Tibial nerve (tissue), 4 donors: Measurements from ENCODE around the gene DHX36. TPM values are rescaled to one million over a fixed set of nuclear protein-coding genes. Genes with fewer than 3 reads are reported as not detected.
A peak's percentile ranks its signal among the peaks of the same experiment; 100 is the strongest.

Source experiments
- DNase-seq, 2 donors: peaks; one replicate each; pipeline ENCODE4 v3.0.0-alpha.2; 2019; ENCODE audit warnings: low spot score in 2 of 2
- H3K27ac ChIP-seq, 4 donors: fragments of 200-600 bp; sonication (generic) in 3 of 4; one replicate each; pipeline ENCODE4 v1.5.1; 2017 to 2019; ENCODE audit warnings: mild to moderate bottlenecking in 1 of 4
- H3K27me3 ChIP-seq, 2 donors: fragments of 200-600 bp; sonication (generic) in 1 of 2; one replicate each; pipeline versions ENCODE4 v1.5.1 to v1.6.0; 2017 to 2019
- H3K36me3 ChIP-seq, 3 donors: fragments of 200-600 bp; sonication (generic); one replicate each; pipeline ENCODE4 v1.5.1; 2018 to 2019
- H3K4me1 ChIP-seq, 4 donors: fragments of 200-600 bp; sonication (generic) in 3 of 4; one replicate each; pipeline ENCODE4 v1.5.1; 2017 to 2019
- H3K4me3 ChIP-seq, 4 donors: fragments of 200-600 bp; sonication (generic) in 3 of 4; one replicate each; pipeline ENCODE4 v1.5.1; 2017 to 2019; ENCODE audit warnings: mild to moderate bottlenecking in 1 of 4, moderate library complexity in 1 of 4
- H3K9me3 ChIP-seq, 4 donors: fragments of 200-600 bp; sonication (generic) in 3 of 4; one replicate each; pipeline ENCODE4 v1.5.1; 2017 to 2019
- CTCF ChIP-seq, 5 experiments: fragments of 200-600 bp in 3 of 5; fragments of 450-650 bp in 2 of 5; sonication (generic) in 3 of 5; IDR thresholded peaks; one replicate each; pipeline ENCODE4 v1.5.1; 2016 to 2019; ENCODE audit warnings: antibody characterized with exemption in 5 of 5, mild to moderate bottlenecking in 3 of 5, moderate library complexity in 2 of 5
- EP300 ChIP-seq, 2 donors: sonication (generic); formaldehyde crosslinking; IDR thresholded peaks; one replicate each; pipeline ENCODE4 v1.6.1; 2017; ENCODE audit warnings: antibody characterized with exemption in 2 of 2, mild to moderate bottlenecking in 1 of 2
- POLR2A ChIP-seq, 2 donors: fragments of 450-650 bp; IDR thresholded peaks; one replicate each; pipeline ENCODE4 v1.6.1; 2017; ENCODE audit warnings: antibody characterized with exemption in 2 of 2, mild to moderate bottlenecking in 2 of 2, moderate library complexity in 2 of 2
- WGBS, 2 donors: methylation state at CpG; one replicate each; pipeline ENCODE4 v1.1.5; 2018; 5-methylcytosine and 5-hydroxymethylcytosine counted together
- total RNA-seq, 4 donors: library from RNA; depleted of rRNA; stranded (reverse); fragments of >200 nt; gene quantifications; one replicate each; pipeline ENCODE4 v1.1.0, GENCODE V29; 2016

DHX36 gene
- total RNA-seq, 4 donors from 2014 or later: 60.6 to 73.5 (median 64.5) TPM

DNA sequence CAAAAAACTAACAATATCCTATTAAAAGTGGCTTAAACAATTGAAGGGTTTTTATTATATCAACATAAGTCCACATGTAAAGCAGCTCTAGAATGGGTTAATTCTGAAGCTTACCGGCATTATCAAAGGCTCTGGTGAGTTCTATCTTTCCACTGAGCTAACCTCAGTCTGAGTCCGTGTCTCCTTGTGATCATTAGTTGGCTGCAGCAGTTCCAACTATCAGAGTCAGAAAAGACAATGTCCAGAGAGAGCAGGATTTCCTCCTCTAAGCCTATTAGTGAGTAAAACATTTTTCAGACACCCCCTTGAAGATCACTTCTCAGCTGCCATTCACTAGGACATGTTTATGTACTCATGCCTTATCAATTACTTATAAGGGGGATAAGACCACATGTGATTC lies 49.9 kb downstream of the DHX36 start:
- no peak for DNase-seq
- H3K4me3 ChIP-seq: no peak overlapping the region
- H3K27me3 ChIP-seq: no peaks in the 10 kb centered on the region
- no peaks in the 10 kb centered on the region for H3K9me3 ChIP-seq
- H3K36me3 ChIP-seq: peaks cover 0 to 87% (median 7%) of the 10 kb centered on the region in 3 donors
- TF ChIP-seq CTCF (IDR thresholded peaks at IDR 0.05) (no peak), POLR2A (IDR thresholded peaks at IDR 0.05) (no peak), EP300 (IDR thresholded peaks at IDR 0.05) (no peak)
- H3K4me1 ChIP-seq: peaks cover 0 to 6% (median 0%) of the 10 kb centered on the region in 4 donors
- H3K27ac ChIP-seq: no peak overlapping the region
- 26 to 27% methylated on average over 2 of the region's 2 CpGs for WGBS, 2 donors

- Histone ChIP-seq H3K4me1 (no peaks in the 10 kb centered on the region), H3K36me3 (peaks cover 0 to 84% (median 7%) of the 10 kb centered on the region in 3 donors), H3K9me3 (peaks cover 0 to 1% (median 0%) of the 10 kb centered on the region in 4 donors), H3K4me3 (no peak overlapping the region), H3K27me3 (no peaks in the 10 kb centered on the region), H3K27ac (no peak overlapping the region)
- no peak for DNase-seq
- TF ChIP-seq EP300 (IDR thresholded peaks at IDR 0.05) (no peak), CTCF (IDR thresholded peaks at IDR 0.05) (no peak), POLR2A (IDR thresholded peaks at IDR 0.05) (no peak)
- 65 to 71% methylated on average over 2 of the region's 2 CpGs for WGBS, 2 donors
Measured at GRCh38 chr3:154273381-154273780, 50.9 kb downstream of the DHX36 start.

GRCh38 chr3:154254527-154254926 lies 69.8 kb downstream of the DHX36 start:
- Histone ChIP-seq H3K4me1 (peaks cover 0 to 9% (median 0%) of the 10 kb centered on the region in 4 donors), H3K36me3 (peaks cover 0 to 81% (median 6%) of the 10 kb centered on the region in 3 donors), H3K9me3 (peaks cover 0 to 6% (median 0%) of the 10 kb centered on the region in 4 donors), H3K27ac (no peak overlapping the region), H3K27me3 (no peaks in the 10 kb centered on the region), H3K4me3 (no peak overlapping the region)
- TF ChIP-seq POLR2A (IDR thresholded peaks at IDR 0.05) (no peak), EP300 (IDR thresholded peaks at IDR 0.05) (no peak), CTCF (IDR thresholded peaks at IDR 0.05) (no peak)
- 66% methylated on average over 8 of the region's 8 CpGs for WGBS, 2 donors
- DNase-seq: no peak

DNA sequence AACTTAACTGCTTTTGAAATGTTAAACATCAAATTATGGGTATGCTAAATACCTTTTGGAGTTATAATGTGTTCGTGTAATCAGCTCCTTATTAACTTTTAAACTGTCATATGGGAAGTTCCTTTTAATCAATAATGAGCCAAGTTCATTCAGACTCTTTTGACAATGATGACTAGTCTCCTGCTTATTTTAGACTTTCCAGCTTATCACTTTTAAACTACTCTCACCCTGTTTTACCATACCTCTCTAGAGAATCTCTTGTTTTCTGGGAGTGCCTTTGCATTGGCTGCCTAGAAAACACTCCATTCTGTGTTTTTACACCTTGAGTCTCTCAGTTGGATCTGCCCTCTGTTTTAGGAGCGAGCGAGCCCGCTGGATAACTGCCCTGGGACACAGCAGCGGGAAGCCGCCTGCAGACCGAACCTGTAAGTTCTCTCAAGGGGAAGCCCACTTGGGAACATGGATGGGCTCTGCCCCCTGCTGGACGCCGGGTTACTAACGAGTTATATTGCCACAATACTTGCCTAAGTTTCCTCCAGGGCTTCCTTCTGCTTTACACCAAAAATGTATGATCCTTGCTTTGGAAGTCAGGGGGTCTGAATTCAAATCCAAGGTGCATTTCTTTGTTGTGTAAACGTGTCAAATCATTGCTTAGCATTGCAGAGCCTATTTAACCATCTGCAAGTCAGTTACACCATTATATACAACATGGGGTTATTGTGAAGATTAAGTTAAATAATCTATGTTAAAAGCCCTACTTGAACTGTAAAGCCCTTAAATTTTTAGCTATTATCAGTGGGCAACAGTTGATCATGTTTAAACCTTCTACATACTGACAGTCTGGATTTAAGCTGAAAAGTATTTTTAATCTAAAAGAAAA lies 71.3 kb downstream of the DHX36 start:
- peak; percentile 90 to 94 for DNase-seq
- TF ChIP-seq EP300 (IDR thresholded peaks at IDR 0.05) (peak in 1 of 2 donors; percentile 54), POLR2A (IDR thresholded peaks at IDR 0.05) (no peak), CTCF (IDR thresholded peaks at IDR 0.05) (peak; percentile 84 to 93 (median 90))
- peaks cover 0 to 71% (median 6%) of the 10 kb centered on the region in 3 donors for H3K36me3 ChIP-seq
- H3K27ac ChIP-seq: peak overlapping the region in 2 of 4 donors; percentile 45 to 59
- no peaks in the 10 kb centered on the region for H3K27me3 ChIP-seq
- peaks cover 0 to 13% (median 0%) of the 10 kb centered on the region in 4 donors for H3K4me1 ChIP-seq
- WGBS, 2 donors: 4 to 6% methylated on average over 11 of the region's 11 CpGs
- H3K9me3 ChIP-seq: no peaks in the 10 kb centered on the region
- no peak overlapping the region for H3K4me3 ChIP-seq

DNA sequence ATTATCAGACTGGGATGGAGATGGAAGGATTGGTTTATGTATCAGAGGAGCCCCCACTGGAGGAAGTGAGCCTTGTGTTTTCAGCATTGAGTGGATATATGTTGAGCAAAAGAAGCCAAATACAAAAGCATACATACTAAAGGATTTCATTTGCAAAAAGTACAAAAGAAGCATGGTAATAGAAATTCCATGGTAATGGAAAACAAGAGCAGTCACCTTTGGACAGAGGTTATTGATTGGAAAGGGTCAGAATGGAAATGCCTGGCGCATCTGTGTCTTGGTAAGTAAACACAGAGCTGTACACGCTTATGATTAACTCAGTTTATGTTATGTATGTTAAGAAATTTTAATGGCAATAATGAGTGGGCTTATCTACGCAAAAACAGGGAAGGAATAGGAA lies 72.7 kb downstream of the DHX36 start:
- DNase-seq: no peak
- H3K36me3 ChIP-seq: peaks cover 0 to 57% (median 6%) of the 10 kb centered on the region in 3 donors
- 94 to 95% methylated on average over 3 of the region's 3 CpGs for WGBS, 2 donors
- H3K27ac ChIP-seq: peak overlapping the region in 2 of 4 donors; percentile 30 to 32
- H3K9me3 ChIP-seq: no peaks in the 10 kb centered on the region
- TF ChIP-seq EP300 (IDR thresholded peaks at IDR 0.05) (no peak), POLR2A (IDR thresholded peaks at IDR 0.05) (no peak), CTCF (IDR thresholded peaks at IDR 0.05) (no peak)
- no peak overlapping the region for H3K4me3 ChIP-seq
- peaks cover 0 to 24% (median 0%) of the 10 kb centered on the region in 4 donors for H3K4me1 ChIP-seq
- H3K27me3 ChIP-seq: no peaks in the 10 kb centered on the region
